HEK293 (cell line): ENCODE data around the gene CPNE5.

Experiments used
- CTCF ChIP-seq: fragments of 450-650 bp; formaldehyde crosslinking; IDR thresholded peaks from 2 replicates; pipeline ENCODE4 v1.5.1; 2016; ENCODE audit warnings: missing biosample characterization, missing genetic modification characterization
- HOXA7 ChIP-seq: sonication (generic); formaldehyde crosslinking; IDR thresholded peaks from 2 replicates; pipeline ENCODE4 v1.8.1; 2022; ENCODE audit warnings: missing genetic modification reagents, borderline replicate concordance
- REST ChIP-seq: fragments of 450-650 bp; formaldehyde crosslinking; IDR thresholded peaks from 2 replicates; pipeline ENCODE4 v1.5.1; 2016; ENCODE audit warnings: missing biosample characterization, missing genetic modification characterization
- ZNF211 ChIP-seq: fragments of 450-650 bp; formaldehyde crosslinking; IDR thresholded peaks from 2 replicates; pipeline ENCODE4 v1.5.1; 2016; ENCODE audit warnings: low read depth, missing biosample characterization, missing genetic modification characterization
- ZNF274 ChIP-seq, 2 experiments: fragments of 200-500 bp in 1 of 2; fragments of 450-650 bp in 1 of 2; sonication (Bioruptor generic) in 1 of 2; formaldehyde crosslinking in 1 of 2; IDR thresholded peaks; 2 replicates each; pipeline versions ENCODE4 v1.5.1 to v1.6.1; 2014 to 2016; ENCODE audit warnings: borderline replicate concordance in 1 of 2, inconsistent platforms in 1 of 2, low read length in 1 of 2, missing biosample characterization in 1 of 2, missing genetic modification characterization in 1 of 2
- ZNF292 ChIP-seq: fragments of 450-650 bp; formaldehyde crosslinking; IDR thresholded peaks from 2 replicates; pipeline ENCODE4 v1.5.1; 2016; ENCODE audit warnings: low read depth, missing biosample characterization, missing genetic modification characterization, borderline replicate concordance
- ZNF664 ChIP-seq: fragments of 450-650 bp; formaldehyde crosslinking; IDR thresholded peaks from 2 replicates; pipeline ENCODE4 v1.5.1; 2016; ENCODE audit warnings: missing biosample characterization, missing genetic modification characterization
- ZNF768 ChIP-seq: fragments of 450-650 bp; formaldehyde crosslinking; IDR thresholded peaks from 2 replicates; pipeline ENCODE4 v1.5.1; 2018; ENCODE audit warnings: missing biosample characterization, mild to moderate bottlenecking, missing genetic modification characterization

- TF ChIP-seq CTCF (tag by site-specific recombination): no peak
- TF ChIP-seq HOXA7 (CRISPR knock-in tag): no peak
- TF ChIP-seq ZNF274 (IDR thresholded peaks at IDR 0.05; ENCODE audit: low read length): no peak
- no peak for TF ChIP-seq ZNF274 (tag by site-specific recombination; IDR thresholded peaks at IDR 0.05; ENCODE audit: borderline replicate concordance)
- TF ChIP-seq REST (tag by site-specific recombination): no peak
- no peak for TF ChIP-seq ZNF292
- TF ChIP-seq ZNF768 (tag by site-specific recombination): no peak
- TF ChIP-seq ZNF211: no peak
- TF ChIP-seq ZNF664 (tag by site-specific recombination): no peak
Observed at GRCh38 chr6:36856277-36856676, 17.0 kb upstream of the CPNE5 start.
